ENCODE data around the gene OR52J3. TPM values are rescaled to one million over a fixed set of nuclear protein-coding genes. Genes with fewer than 3 reads are reported as not detected.

The OR52J3 gene
- not detected in 2 replicates for polyA plus RNA-seq (2012; rRNA removed)
- not detected in 2 replicates for polyA plus RNA-seq (2012; cell fraction: cytosol; rRNA removed)
- polyA plus RNA-seq (2012; cell fraction: nucleus; rRNA removed): not detected in 2 replicates

GRCh38 chr11:5046226-5046625, at the start of gene OR52J3:
Gene OR52J3, plus strand, starts transcription at chr11:5046526. Its CDS starts 0 bp downstream, at chr11:5046526.
- TF ChIP-seq USF2 (IDR thresholded peaks at IDR 0.05; ENCODE audit: borderline replicate concordance, low read depth, low read length) (no peak), TAF1 (IDR thresholded peaks at IDR 0.05; ENCODE audit: borderline replicate concordance, low read depth, low read length) (no peak), REST (IDR thresholded peaks at IDR 0.05; ENCODE audit: low read depth, low read length) (no peak), NFIC (IDR thresholded peaks at IDR 0.05; ENCODE audit: borderline replicate concordance) (no peak), NRF1 (IDR thresholded peaks at IDR 0.05; ENCODE audit: low read depth, low read length) (no peak), ELF1 (IDR thresholded peaks at IDR 0.05) (no peak), RFX5 (IDR thresholded peaks at IDR 0.05; ENCODE audit: low read length) (no peak), JUND (IDR thresholded peaks at IDR 0.05) (no peak), MEF2A (IDR thresholded peaks at IDR 0.05; ENCODE audit: borderline replicate concordance, low read depth) (no peak), YY1 (IDR thresholded peaks at IDR 0.05; ENCODE audit: low read depth) (no peak), TCF12 (IDR thresholded peaks at IDR 0.05) (no peak), EP300 (IDR thresholded peaks at IDR 0.05; ENCODE audit: borderline replicate concordance in 1 of 2, low read depth in 1 of 2, low read length in 1 of 2) (no peak), TEAD4 (IDR thresholded peaks at IDR 0.05; ENCODE audit: borderline replicate concordance, insufficient read depth) (no peak), FOXJ3 (CRISPR knock-in tag; IDR thresholded peaks at IDR 0.05) (no peak)
- H3K27me3 ChIP-seq (ENCODE audit: insufficient read depth): no peaks in the 10 kb centered on the region
- ChIA-PET POLR2A (no interaction called here), CTCF (no interaction called here)
- no peak within 1 kb of the TSS for H3K9ac ChIP-seq
- no peaks in the 10 kb centered on the region for H3K36me3 ChIP-seq (replicated peaks in 1 of 2; ENCODE audit: control insufficient read depth in 1 of 2, insufficient read depth in 2 of 2, low read length in 1 of 2)
- H2AFZ ChIP-seq (ENCODE audit: low read depth): no peak within 1 kb of the TSS
- H4K20me1 ChIP-seq (ENCODE audit: insufficient read depth): no peaks in the 10 kb centered on the region
- no peaks in the 10 kb centered on the region for H3K9me2 ChIP-seq
- DNase-seq: no peak
- no peak within 1 kb of the TSS for H3K4me2 ChIP-seq
- no peak within 1 kb of the TSS for H3K27ac ChIP-seq (ENCODE audit: low read depth in 2 of 2, low read length in 1 of 2)
- H3K79me2 ChIP-seq (ENCODE audit: insufficient read depth): no peaks in the 10 kb centered on the region
- WGBS (ENCODE audit: low lambda C conversion rate): 0% methylated on average over 1 of the region's 1 CpG
- H3K4me1 ChIP-seq (ENCODE audit: control insufficient read depth in 1 of 2, insufficient read depth in 2 of 2, low read depth in 1 of 2, low read length in 1 of 2): no peaks in the 10 kb centered on the region
- no peaks in the 10 kb centered on the region for H3K9me3 ChIP-seq
- H3F3A ChIP-seq (replicated peaks; ENCODE audit: insufficient read depth): no peaks in the 10 kb centered on the region
- H3K4me3 ChIP-seq (ENCODE audit: low read depth in 2 of 2, low read length in 1 of 2): no peak within 1 kb of the TSS

Data from SK-N-SH (cell line).